Frontal cortex (tissue), 4 donors: Measurements from ENCODE around the gene CAPZB. TPM values are rescaled to one million over a fixed set of nuclear protein-coding genes. Genes with fewer than 3 reads are reported as not detected.
A peak's percentile ranks its signal among the peaks of the same experiment; 100 is the strongest.
"Not testable (repeated sequence)": the region's sequence is repeated elsewhere in the genome, so short reads cannot be mapped to it uniquely, and the experiment has no call there.

Experiments used
- DNase-seq, 2 donors: peaks; one replicate each; pipeline ENCODE4 v3.0.0; 2012; ENCODE audit warnings: low spot score in 2 of 2
- FAIRE-seq: peaks from 2 replicates; lab custom pipeline; 2012; peaks lifted over from hg19 to GRCh38; lab: Jason Lieb, UNC
- total RNA-seq: library from RNA; depleted of rRNA; stranded (reverse); fragments of >200 nt; gene quantifications from one replicate; pipeline ENCODE4 v1.2.3, GENCODE V29; 2014
- donor health status: control.
- donor health status: control.
- donor health status: control.

The CAPZB gene
- total RNA-seq, 1 donor from 2014 or later, result 47.7 TPM

- FAIRE-seq, DNase-seq: not testable (repeated sequence)
Measured at GRCh38 chr1:19502284-19502683, 16.9 kb upstream of the CAPZB start.

- not testable (repeated sequence) for DNase-seq, FAIRE-seq
Measured at GRCh38 chr1:19499887-19500286, 14.5 kb upstream of the CAPZB start.

GRCh38 chr1:19497443-19497842, 12.1 kb upstream of the CAPZB start:
- FAIRE-seq, DNase-seq: not testable (repeated sequence)

GRCh38 chr1:19496527-19496874, 11.2 kb upstream of the CAPZB start:
- DNase-seq (no peak), FAIRE-seq (no peak)

GRCh38 chr1:19495799-19496526, 10.6 kb upstream of the CAPZB start:
- DNase-seq (no peak), FAIRE-seq (no peak)

- DNase-seq, result no peak
- no peak for FAIRE-seq
Measured at GRCh38 chr1:19495000-19495656, 9.8 kb upstream of the CAPZB start.

GRCh38 chr1:19493547-19493946, 8.2 kb upstream of the CAPZB start:
- FAIRE-seq, result no peak
- DNase-seq, result no peak

- FAIRE-seq (no peak), DNase-seq (no peak)
Measured at GRCh38 chr1:19489996-19490395, 4.7 kb upstream of the CAPZB start.

GRCh38 chr1:19488136-19488535, 2.8 kb upstream of the CAPZB start:
- FAIRE-seq, result no peak

GRCh38 chr1:19484798-19485361, 459 bp downstream of the CAPZB start:
- no peak for FAIRE-seq
- DNase-seq, result peak in 1 of 2 donors; percentile 34

More at GRCh38 chr1:19488136-19488535, 2.8 kb upstream of the CAPZB start:
- no peak for DNase-seq

- DNase-seq (peak in 1 of 2 donors; percentile 29), FAIRE-seq (no peak)
Measured at GRCh38 chr1:19484338-19484797, 971 bp downstream of the CAPZB start.

- DNase-seq (no peak), FAIRE-seq (no peak)
Measured at GRCh38 chr1:19483691-19484090, 1.6 kb downstream of the CAPZB start.

GRCh38 chr1:19483261-19483660, 2.1 kb downstream of the CAPZB start:
- no peak for FAIRE-seq
- DNase-seq, result no peak

- FAIRE-seq, result no peak
- DNase-seq, result no peak
Measured at GRCh38 chr1:19481826-19482398, 3.4 kb downstream of the CAPZB start.

GRCh38 chr1:19480282-19480681, 5.1 kb downstream of the CAPZB start:
- no peak for FAIRE-seq
- DNase-seq, result no peak

GRCh38 chr1:19479351-19480120, 5.8 kb downstream of the CAPZB start:
- DNase-seq (no peak), FAIRE-seq (no peak)

- no peak for FAIRE-seq
Measured at GRCh38 chr1:19478322-19478721, 7.0 kb downstream of the CAPZB start.

GRCh38 chr1:19477284-19478249, 7.8 kb downstream of the CAPZB start:
- DNase-seq (no peak), FAIRE-seq (no peak)

More at GRCh38 chr1:19478322-19478721, 7.0 kb downstream of the CAPZB start:
- DNase-seq, result no peak
